Fibroblast of pulmonary artery (primary cell): Measurements from ENCODE around the gene SORCS2.
A peak's percentile ranks its signal among the peaks of the same experiment; 100 is the strongest.

Source experiments
- DNase-seq: peaks from one replicate; pipeline ENCODE4 v3.0.0-alpha.2; 2010; ENCODE audit warnings: low read depth
- H3K4me3 ChIP-seq: replicated peaks from 2 replicates; pipeline ENCODE4 v1.5.1; 2011; ENCODE audit warnings: low read depth, mild to moderate bottlenecking, control low read depth, low read length, moderate library complexity
- CTCF ChIP-seq: IDR thresholded peaks from 2 replicates; pipeline ENCODE4 v1.5.1; 2011; ENCODE audit warnings: mild to moderate bottlenecking, control low read depth, low read length, inconsistent platforms; ENCODE audit errors: missing control alignments

Gene SORCS2

DNA sequence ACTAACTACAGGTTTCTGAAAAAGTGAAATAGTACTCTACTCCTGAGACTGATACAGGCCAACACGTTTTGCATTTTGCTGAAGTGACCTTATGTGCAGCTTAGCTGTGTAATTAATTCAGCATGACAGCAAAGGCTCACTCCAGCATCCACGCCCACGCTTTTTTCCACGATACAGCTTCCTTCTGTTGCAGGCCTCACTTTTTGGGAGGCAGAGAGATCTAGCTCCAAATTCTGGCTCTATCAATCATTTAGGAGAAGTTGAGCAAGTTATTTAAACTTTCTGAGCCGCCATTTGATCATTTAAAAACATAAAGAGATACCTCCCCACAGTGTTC, 587.1 kb downstream of the SORCS2 start:
- H3K4me3 ChIP-seq: no peak overlapping the region
- no peak for DNase-seq
- no peak for TF ChIP-seq CTCF

DNA sequence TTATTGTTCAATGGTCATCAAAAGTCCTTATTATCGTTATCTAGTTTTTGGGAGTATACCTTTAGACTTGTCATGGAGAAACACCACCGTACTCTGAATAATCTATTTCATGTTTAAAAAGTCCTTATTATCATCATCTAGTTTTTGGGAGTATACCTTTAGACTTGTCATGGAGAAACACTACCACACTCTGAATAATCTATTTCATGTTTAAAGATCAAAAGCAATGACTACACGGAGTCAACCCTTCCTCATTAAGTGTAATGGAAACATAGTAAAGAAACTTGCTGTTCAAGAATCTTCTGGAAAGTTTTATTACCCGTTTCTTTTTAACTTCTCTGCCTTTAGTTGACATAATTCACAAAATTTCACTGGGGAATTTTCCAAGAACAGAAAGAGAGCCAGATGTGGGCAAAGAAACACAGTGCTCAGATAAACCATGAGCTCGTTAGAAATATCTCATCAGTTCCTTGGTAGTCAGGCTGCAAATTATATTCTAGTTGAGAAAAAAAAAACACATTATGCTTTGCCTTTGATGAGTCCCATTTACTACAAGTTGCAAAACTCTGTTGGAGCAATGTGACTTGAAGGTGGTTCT, 588.5 kb downstream of the SORCS2 start:
- no peak overlapping the region for H3K4me3 ChIP-seq
- no peak for TF ChIP-seq CTCF
- DNase-seq: no peak

DNA sequence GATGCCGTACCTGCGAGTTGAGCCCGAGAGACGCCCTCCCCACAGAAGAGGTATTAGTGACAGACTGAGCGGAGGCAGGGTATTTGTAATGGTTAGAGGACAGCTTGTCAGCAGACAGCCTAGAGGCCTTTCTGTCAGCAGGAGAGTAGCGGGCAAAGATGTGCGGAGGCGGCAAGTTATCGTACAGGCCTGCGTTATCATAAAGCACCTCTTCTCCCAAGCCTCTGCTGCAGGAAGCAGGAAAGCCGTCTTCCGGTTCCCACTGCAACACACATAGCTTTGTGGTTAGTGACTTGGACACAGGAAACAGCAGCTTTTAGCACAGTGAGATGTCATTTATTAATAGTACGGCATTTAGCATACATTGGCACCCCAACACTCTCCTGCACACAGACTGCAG, 589.0 kb downstream of the SORCS2 start:
- H3K4me3 ChIP-seq: peak overlapping the region; percentile 3
- no peak for TF ChIP-seq CTCF
- DNase-seq: peak; percentile 89

GRCh38 chr4:7781993-7782392, 589.7 kb downstream of the SORCS2 start:
- no peak overlapping the region for H3K4me3 ChIP-seq
- DNase-seq: no peak
- TF ChIP-seq CTCF: no peak

DNA sequence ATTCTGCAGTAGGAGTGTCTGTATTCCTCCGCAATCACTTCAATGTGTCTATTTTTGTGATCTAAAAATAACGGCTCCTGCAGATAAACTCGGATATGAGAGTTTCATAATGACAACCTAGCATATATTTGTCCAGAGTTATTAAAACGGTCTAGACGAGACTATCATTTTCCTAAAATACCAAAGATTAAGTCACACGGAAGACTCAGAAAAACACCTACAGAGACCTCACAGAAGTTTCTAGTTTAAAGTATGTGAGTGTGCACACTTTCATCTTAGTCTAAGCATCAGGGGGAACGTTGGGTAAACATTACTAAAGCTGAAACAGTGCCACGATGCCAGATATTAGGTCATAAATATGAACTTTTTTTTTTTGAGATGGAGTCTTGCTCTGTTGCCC, 590.4 kb downstream of the SORCS2 start:
- DNase-seq: peak; percentile 42
- no peak for TF ChIP-seq CTCF
- H3K4me3 ChIP-seq: no peak overlapping the region

DNA sequence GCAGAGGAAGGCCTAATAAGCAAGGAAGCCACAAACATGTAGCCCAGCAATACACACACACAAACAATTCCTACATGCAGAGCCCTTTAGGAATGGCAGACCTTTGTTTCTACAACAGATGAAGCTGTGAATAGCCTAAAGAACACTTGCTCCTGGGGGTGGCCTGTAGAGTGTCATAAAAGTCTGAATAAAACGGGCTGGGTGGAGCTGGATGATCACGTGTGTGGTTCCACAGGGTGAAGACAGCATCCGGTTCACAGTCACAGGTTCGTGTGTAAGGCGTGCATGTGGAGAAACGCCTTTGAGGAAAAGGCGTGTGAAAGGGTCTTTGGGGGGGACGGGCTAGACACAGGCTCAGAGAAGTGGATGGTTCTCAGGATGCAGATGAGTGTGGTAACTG, 591.2 kb downstream of the SORCS2 start:
- H3K4me3 ChIP-seq: no peak overlapping the region
- TF ChIP-seq CTCF: no peak
- no peak for DNase-seq

GRCh38 chr4:7784131-7784870, 592.0 kb downstream of the SORCS2 start:
- no peak for DNase-seq
- H3K4me3 ChIP-seq: no peak overlapping the region
- TF ChIP-seq CTCF: no peak
